Heart left ventricle (tissue), 13 donors: Measurements from ENCODE around the gene MTX3.

ENCODE experiments used
- POLR2A ChIP-seq, 2 donors: fragments of 450-650 bp; IDR thresholded peaks; one replicate each; pipeline ENCODE4 v1.6.1; 2017; ENCODE audit warnings: antibody characterized with exemption in 2 of 2, mild to moderate bottlenecking in 2 of 2, moderate library complexity in 2 of 2
- TF ChIP-seq, protein P1 (sequence below), 12 donors: fragments of 200-600 bp; sonication (generic) in 4 of 12; IDR thresholded peaks; one replicate each; pipeline versions ENCODE4 v1.5.0 to v1.8.0; 2018 to 2022; ENCODE audit warnings: antibody characterized with exemption in 12 of 12, mild to moderate bottlenecking in 5 of 12
- donor health status: ischemic (EF 13 %, LVEDD 7.1; RV severe dilation, severe dysfunction).
- donor health status: DM: no; HTN: yes; CAD: no.
- donor health status: DM: no; HTN: no; CAD: no.
- donor health status: ischemic (EF 25% LVEDD 6.9; RV normal size, moderate dysfunction).
- donor health status: ischemic (EF 25% LVEDD 5.7; RV mildly dilated, moderate dysfunction).
- donor health status: ischemic (EF 35%, LVEDD 5.7; RV mildly dilated, moderate dysfunction).
- donor health status: nonischemic (EF 11% LVEDD 7.7; RV severe dilation, severe dysfunction).
- donor health status: DM: yes; HTN: yes; CAD: no.
- donor health status: PGD.
- donor health status: ischemic (EF 29% LVEDD 5.4; RV normal size, mild dysfunction).
- donor health status: nonischemic (EF 23%, LVEDD 6.1; RV moderate dilation, normal function).

GRCh38 chr5:79963261-79964061, 27.6 kb downstream of the MTX3 start:
- TF ChIP-seq, protein P1, sequence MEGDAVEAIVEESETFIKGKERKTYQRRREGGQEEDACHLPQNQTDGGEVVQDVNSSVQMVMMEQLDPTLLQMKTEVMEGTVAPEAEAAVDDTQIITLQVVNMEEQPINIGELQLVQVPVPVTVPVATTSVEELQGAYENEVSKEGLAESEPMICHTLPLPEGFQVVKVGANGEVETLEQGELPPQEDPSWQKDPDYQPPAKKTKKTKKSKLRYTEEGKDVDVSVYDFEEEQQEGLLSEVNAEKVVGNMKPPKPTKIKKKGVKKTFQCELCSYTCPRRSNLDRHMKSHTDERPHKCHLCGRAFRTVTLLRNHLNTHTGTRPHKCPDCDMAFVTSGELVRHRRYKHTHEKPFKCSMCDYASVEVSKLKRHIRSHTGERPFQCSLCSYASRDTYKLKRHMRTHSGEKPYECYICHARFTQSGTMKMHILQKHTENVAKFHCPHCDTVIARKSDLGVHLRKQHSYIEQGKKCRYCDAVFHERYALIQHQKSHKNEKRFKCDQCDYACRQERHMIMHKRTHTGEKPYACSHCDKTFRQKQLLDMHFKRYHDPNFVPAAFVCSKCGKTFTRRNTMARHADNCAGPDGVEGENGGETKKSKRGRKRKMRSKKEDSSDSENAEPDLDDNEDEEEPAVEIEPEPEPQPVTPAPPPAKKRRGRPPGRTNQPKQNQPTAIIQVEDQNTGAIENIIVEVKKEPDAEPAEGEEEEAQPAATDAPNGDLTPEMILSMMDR (IDR thresholded peaks at IDR 0.05) = no peak
- TF ChIP-seq POLR2A (IDR thresholded peaks at IDR 0.05) = no peak
